ENCODE data around the gene OR7D4. TPM values are rescaled to one million over a fixed set of nuclear protein-coding genes. Genes with fewer than 3 reads are reported as not detected.

The OR7D4 gene
- polyA plus RNA-seq, 2 of the 4 experiments (the other 2 are of a cell fraction) = not detected

DNA sequence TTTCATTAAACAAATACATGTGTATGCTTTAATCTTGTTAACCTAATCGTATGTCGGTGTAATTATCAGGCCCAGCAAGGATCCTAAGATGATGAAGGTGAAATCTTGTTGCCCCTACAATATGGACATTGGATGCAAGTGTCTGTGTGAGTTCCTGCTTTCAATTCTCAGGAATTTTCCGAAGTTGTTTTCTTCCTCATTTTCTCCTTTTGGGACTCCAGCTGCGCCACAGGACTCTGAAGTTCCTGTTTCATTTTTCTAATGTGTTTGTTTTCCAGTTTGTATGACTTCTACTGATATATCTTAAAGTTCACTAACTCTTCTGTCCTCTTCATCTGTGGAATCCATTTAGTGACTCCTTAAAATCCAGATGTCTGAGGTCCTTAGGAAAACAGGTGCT, 52.5 kb downstream of the OR7D4 start:
- WGBS (ENCODE audit: missing lambda C conversion rate) = 93% methylated on average over 4 of the region's 4 CpGs
- H3K4me2 ChIP-seq = no peak overlapping the region
- TF ChIP-seq SREBF2 (IDR thresholded peaks at IDR 0.05) (no peak), TP53 (CRISPR knock-in tag; IDR thresholded peaks at IDR 0.05) (no peak), ESRRA (IDR thresholded peaks at IDR 0.05; ENCODE audit: borderline replicate concordance, low read length) (no peak), RFX5 (IDR thresholded peaks at IDR 0.05) (no peak), RAD21 (conservative IDR thresholded peaks at IDR 0.05 in 1 of 2, IDR thresholded peaks at IDR 0.05 in 1 of 2) (no peak), CBX2 (IDR thresholded peaks at IDR 0.05; ENCODE audit: borderline replicate concordance, low read depth) (no peak), ZSCAN20 (CRISPR knock-in tag; IDR thresholded peaks at IDR 0.05) (no peak), MYC (IDR thresholded peaks at IDR 0.05; ENCODE audit: borderline replicate concordance, low read length) (no peak), ZC3H11A (IDR thresholded peaks at IDR 0.05) (no peak)
- TF ChIP-seq, protein P1, sequence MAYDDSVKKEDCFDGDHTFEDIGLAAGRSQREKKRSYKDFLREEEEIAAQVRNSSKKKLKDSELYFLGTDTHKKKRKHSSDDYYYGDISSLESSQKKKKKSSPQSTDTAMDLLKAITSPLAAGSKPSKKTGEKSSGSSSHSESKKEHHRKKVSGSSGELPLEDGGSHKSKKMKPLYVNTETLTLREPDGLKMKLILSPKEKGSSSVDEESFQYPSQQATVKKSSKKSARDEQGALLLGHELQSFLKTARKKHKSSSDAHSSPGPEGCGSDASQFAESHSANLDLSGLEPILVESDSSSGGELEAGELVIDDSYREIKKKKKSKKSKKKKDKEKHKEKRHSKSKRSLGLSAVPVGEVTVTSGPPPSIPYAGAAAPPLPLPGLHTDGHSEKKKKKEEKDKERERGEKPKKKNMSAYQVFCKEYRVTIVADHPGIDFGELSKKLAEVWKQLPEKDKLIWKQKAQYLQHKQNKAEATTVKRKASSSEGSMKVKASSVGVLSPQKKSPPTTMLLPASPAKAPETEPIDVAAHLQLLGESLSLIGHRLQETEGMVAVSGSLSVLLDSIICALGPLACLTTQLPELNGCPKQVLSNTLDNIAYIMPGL (CRISPR knock-in tag; IDR thresholded peaks at IDR 0.05; ENCODE audit: borderline replicate concordance) = no peak
- TF ChIP-seq, protein P2, sequence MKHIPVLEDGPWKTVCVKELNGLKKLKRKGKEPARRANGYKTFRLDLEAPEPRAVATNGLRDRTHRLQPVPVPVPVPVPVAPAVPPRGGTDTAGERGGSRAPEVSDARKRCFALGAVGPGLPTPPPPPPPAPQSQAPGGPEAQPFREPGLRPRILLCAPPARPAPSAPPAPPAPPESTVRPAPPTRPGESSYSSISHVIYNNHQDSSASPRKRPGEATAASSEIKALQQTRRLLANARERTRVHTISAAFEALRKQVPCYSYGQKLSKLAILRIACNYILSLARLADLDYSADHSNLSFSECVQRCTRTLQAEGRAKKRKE (CRISPR knock-in tag; IDR thresholded peaks at IDR 0.05; ENCODE audit: low read depth) = no peak
- TF ChIP-seq, protein P3, sequence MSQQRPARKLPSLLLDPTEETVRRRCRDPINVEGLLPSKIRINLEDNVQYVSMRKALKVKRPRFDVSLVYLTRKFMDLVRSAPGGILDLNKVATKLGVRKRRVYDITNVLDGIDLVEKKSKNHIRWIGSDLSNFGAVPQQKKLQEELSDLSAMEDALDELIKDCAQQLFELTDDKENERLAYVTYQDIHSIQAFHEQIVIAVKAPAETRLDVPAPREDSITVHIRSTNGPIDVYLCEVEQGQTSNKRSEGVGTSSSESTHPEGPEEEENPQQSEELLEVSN (IDR thresholded peaks at IDR 0.05; ENCODE audit: borderline replicate concordance, low read depth) = no peak
- TF ChIP-seq, protein P4, sequence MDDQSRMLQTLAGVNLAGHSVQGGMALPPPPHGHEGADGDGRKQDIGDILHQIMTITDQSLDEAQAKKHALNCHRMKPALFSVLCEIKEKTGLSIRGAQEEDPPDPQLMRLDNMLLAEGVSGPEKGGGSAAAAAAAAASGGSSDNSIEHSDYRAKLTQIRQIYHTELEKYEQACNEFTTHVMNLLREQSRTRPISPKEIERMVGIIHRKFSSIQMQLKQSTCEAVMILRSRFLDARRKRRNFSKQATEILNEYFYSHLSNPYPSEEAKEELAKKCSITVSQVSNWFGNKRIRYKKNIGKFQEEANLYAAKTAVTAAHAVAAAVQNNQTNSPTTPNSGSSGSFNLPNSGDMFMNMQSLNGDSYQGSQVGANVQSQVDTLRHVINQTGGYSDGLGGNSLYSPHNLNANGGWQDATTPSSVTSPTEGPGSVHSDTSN (IDR thresholded peaks at IDR 0.05) = no peak
- TF ChIP-seq, protein P5, sequence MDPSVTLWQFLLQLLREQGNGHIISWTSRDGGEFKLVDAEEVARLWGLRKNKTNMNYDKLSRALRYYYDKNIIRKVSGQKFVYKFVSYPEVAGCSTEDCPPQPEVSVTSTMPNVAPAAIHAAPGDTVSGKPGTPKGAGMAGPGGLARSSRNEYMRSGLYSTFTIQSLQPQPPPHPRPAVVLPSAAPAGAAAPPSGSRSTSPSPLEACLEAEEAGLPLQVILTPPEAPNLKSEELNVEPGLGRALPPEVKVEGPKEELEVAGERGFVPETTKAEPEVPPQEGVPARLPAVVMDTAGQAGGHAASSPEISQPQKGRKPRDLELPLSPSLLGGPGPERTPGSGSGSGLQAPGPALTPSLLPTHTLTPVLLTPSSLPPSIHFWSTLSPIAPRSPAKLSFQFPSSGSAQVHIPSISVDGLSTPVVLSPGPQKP (IDR thresholded peaks at IDR 0.05; ENCODE audit: low read depth, low read length) = no peak
- TF ChIP-seq, protein P6, sequence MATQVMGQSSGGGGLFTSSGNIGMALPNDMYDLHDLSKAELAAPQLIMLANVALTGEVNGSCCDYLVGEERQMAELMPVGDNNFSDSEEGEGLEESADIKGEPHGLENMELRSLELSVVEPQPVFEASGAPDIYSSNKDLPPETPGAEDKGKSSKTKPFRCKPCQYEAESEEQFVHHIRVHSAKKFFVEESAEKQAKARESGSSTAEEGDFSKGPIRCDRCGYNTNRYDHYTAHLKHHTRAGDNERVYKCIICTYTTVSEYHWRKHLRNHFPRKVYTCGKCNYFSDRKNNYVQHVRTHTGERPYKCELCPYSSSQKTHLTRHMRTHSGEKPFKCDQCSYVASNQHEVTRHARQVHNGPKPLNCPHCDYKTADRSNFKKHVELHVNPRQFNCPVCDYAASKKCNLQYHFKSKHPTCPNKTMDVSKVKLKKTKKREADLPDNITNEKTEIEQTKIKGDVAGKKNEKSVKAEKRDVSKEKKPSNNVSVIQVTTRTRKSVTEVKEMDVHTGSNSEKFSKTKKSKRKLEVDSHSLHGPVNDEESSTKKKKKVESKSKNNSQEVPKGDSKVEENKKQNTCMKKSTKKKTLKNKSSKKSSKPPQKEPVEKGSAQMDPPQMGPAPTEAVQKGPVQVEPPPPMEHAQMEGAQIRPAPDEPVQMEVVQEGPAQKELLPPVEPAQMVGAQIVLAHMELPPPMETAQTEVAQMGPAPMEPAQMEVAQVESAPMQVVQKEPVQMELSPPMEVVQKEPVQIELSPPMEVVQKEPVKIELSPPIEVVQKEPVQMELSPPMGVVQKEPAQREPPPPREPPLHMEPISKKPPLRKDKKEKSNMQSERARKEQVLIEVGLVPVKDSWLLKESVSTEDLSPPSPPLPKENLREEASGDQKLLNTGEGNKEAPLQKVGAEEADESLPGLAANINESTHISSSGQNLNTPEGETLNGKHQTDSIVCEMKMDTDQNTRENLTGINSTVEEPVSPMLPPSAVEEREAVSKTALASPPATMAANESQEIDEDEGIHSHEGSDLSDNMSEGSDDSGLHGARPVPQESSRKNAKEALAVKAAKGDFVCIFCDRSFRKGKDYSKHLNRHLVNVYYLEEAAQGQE (IDR thresholded peaks at IDR 0.05) = no peak
- CTCF ChIA-PET = interaction anchor here (0.5 kb wide), 1 partner anchor 1199 kb away, joined by 3 read pairs; no protein-coding TSS in a partner anchor
- H3K4me1 ChIP-seq = no peaks in the 10 kb centered on the region
- no peak overlapping the region for H3K27ac ChIP-seq
- FAIRE-seq = no peak
- peaks cover 55% of the 10 kb centered on the region for H3K9me3 ChIP-seq
- no peak for DNase-seq (ENCODE audit: low read depth in 1 of 2, low spot score in 1 of 2)
- POLR2A ChIA-PET = no interaction called here
- ATAC-seq = no peak
- no peak overlapping the region for H3K4me3 ChIP-seq

DNA sequence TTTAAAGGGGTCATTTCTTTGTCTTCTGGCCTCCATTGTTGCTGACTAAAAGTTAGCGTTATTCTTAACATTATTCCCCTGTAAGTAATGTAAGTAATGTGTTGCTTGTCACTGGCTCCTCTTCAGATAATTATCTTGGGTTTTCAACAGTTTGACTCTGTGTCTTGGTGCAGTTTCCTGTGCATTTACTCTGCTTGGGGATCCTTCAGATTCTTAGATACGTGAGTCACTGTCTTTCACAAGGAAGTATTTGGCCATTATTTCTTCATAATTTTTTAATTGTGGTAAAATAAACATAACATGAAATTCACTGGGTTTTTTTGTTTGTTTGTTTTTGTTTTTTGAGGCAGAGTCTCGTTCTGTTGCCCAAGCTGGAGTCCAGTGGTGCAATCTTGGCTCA, 54.1 kb downstream of the OR7D4 start:
- CTCF ChIA-PET = no interaction called here
- no peak overlapping the region for H3K4me2 ChIP-seq
- no peak for FAIRE-seq
- H3K9me3 ChIP-seq = peaks cover 70% of the 10 kb centered on the region
- POLR2A ChIA-PET = no interaction called here
- no peak overlapping the region for H3K4me3 ChIP-seq
- DNase-seq (ENCODE audit: low read depth in 1 of 2, low spot score in 1 of 2) = no peak
- 79% methylated on average over 3 of the region's 3 CpGs for WGBS (ENCODE audit: missing lambda C conversion rate)
- H3K27ac ChIP-seq = no peak overlapping the region
- no peaks in the 10 kb centered on the region for H3K4me1 ChIP-seq
- ATAC-seq = no peak
- TF ChIP-seq CHD2 (IDR thresholded peaks at IDR 0.05; ENCODE audit: low read length, partially characterized antibody) = no peak
- TF ChIP-seq CEBPB (IDR thresholded peaks at IDR 0.05) = no peak
- TF ChIP-seq, protein P6 (IDR thresholded peaks at IDR 0.05) = no peak
- no peak for TF ChIP-seq FOSB (CRISPR knock-in tag; IDR thresholded peaks at IDR 0.05)
- TF ChIP-seq MAFK (IDR thresholded peaks at IDR 0.05; ENCODE audit: partially characterized antibody) = no peak
- TF ChIP-seq EP300 (IDR thresholded peaks at IDR 0.05) = no peak
- TF ChIP-seq, protein P7, sequence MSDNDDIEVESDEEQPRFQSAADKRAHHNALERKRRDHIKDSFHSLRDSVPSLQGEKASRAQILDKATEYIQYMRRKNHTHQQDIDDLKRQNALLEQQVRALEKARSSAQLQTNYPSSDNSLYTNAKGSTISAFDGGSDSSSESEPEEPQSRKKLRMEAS (IDR thresholded peaks at IDR 0.05) = no peak
- TF ChIP-seq POLR2AphosphoS2 (conservative IDR thresholded peaks at IDR 0.05; ENCODE audit: low read length) = no peak
- TF ChIP-seq, protein P8, sequence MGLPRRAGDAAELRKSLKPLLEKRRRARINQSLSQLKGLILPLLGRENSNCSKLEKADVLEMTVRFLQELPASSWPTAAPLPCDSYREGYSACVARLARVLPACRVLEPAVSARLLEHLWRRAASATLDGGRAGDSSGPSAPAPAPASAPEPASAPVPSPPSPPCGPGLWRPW (IDR thresholded peaks at IDR 0.05) = no peak
